ENCODE measurements around the gene WDR1.

Gene WDR1

DNA sequence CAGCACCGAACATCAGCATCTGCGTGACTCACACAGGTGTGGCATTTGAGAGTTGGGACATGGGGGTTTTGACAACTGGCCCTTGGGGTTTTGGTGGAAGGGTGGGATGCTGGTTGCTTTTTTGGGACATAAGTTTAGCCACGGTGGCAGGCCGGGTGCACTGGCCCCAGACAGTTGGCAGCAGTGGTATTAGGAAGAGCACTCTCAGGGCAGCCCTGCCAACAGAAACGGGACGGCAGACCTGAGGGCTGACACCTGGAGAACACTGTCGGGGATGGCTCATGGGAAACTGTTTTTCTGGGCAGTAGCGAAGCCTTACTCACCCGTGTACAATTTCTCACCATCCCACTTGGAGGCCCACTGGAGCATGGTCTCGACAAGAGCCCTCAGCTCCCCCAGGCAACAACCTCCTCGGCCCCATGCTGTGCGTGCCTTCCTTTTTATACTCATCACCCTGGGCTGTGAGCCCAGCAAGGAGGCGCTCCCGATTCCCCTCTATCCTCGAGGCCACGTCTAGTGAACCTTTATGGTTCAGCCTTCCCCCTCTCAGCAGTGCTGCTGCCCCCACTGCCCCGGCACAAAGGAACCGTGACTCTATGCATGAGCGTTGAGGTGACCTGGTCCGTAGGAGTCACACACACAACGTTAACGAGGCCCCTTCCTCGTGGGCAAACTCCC lies 30.6 kb downstream of the WDR1 start:
- no peak for DNase-seq (ENCODE audit: low read depth in 2 of 2)

DNA sequence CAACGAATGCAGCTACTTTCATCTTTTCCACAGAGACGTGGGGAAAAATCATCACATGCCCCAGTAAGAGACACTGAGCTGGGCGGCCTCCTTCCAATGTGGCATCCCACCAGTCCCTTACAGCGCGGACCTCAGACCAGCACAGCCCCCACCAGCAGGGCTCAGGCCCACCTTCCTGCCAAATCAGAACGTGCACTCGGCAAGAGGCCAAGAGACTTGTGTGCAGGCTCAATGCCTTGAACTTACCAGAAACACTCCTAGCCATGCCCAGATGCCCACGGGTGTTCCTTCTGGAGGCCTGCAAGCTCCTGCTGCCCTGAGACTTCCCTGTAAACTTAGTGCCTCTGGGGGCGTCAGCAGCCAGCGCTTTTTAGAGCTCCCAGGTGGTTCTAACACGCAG lies 31.2 kb downstream of the WDR1 start:
- no peak for DNase-seq (ENCODE audit: low read depth in 2 of 2)

DNA sequence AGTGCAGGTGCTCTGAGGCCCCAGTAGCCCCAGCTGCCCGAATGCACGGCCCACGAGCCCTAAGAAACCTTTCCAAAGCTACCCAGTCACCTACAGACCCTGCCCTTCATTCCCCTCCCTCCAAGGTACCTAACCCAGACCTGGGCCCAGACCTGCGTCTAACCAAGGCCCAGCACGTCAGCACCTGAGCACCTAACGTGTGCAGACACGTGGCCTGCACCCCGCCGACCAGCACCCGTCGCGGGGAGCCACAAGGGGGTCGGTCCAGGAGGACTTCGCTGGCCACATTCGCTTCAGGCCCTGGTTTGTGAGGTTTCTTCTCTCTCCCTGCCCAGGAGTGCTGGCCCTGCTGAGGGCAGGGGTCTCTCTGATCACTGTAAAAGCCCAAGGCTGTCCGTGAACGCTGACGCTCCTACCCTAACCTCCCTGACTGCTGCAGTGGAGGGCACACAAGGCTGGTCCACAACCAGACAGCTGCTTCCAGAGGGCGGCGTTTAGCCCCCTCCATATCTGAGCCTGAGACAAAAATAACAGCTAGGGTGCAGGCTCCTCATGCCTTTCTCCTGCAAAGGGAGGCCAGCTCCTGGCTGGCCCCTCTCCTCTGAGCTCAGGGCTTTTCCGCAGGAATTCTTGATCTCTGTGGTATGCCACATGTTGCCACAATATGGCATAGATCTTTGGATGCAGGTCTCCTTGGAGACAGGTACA lies 31.8 kb downstream of the WDR1 start:
- no peak for DNase-seq (ENCODE audit: low read depth in 2 of 2)

DNA sequence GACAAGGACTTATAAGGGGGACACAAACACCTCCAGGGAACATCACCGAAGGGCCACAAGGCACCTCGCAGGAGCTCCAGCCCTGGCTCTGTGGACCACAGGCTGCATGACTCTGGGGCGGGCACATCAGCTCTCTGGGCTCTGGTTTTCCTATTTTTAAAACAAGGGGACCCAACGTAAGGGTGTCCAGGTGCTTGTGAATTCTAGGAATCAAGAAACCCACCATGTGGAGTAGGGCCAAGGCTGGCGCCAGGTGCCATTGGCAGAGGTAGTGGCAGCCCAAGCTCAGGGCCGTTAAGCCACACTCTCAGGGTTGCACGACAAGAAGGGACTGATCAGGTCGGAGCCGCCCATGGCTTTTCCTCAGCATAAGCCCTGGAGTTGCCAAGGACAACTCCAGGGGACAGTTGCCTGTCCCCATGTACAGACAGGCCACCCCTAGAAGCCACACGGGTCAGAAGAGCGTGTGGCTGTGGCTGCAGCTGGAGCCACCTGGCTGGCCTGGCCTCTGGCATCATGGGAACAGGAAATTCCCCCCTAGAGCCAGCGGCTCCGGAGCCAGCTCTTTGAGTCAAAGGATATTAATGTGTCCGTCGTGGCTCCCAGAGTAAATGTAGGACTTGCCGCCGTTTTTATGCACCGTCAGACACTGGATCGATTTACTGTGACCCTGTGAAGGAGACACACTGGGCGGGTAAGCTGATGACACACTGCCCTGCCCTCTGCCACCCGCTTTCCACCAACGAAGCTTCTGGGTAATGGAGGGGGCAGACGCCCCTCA lies 32.5 kb downstream of the WDR1 start:
- DNase-seq (ENCODE audit: low read depth in 2 of 2), result no peak

DNA sequence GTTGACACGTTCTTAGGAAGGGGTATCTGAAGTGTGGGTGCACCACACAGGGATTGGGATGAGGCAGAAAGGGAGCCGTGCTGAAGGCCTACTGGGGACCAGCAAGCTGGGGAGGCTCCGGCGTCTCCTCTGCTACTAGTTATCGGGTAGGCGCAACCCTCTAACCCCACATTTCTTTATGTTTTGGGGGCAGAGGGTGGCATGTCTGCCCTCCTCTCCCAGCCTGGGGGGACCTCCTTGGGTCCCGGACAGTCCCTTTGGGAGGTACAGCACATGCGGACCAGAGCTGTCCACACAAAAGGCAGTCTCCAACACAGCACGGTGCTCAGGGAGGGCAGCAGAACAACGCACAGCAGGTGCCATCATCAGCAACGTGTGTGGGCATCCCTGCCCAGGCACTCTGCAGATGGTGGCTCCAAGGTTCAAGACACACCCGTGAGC lies 33.2 kb downstream of the WDR1 start:
- no peak for DNase-seq (ENCODE audit: low read depth in 2 of 2)

DNA sequence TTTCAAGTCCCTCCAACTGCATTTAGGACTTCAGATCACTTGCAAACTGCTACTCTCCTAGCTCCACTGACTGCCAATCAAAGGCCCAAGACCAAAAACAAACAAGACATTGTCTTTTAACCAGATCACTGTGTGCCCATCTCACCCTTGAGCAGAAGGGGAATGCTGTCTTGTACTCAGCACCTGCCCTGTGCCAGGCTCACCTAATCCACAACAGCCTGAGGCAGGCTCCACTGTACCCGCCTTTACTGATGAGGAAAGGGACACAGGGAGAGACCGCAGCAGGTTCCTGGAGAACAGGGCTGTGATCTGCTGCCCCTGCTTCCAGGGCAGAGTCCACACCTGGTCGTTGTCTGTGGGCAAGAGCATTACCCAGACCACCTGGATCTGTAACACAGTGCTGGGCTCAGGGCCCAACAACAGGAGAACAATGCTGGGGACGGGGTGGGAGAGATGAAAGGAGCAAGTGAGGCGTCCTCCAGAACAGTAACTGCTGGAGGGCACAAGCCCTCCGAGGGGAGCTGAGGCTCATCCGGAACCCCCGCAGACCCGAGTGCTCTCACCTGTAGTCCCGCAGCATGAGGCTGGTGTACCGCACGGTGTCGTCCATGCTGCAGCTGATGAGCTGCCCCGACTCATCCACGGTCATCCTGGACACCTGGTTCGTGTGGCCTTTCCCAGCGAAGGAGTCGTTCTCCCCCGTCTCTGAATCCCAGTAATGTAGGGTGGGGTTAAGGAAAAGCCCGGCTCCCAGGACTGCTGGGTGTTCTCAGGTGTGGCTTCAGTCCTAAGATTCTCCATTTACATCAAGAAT lies 33.9 kb downstream of the WDR1 start:
- DNase-seq (ENCODE audit: low read depth in 2 of 2), result no peak

DNA sequence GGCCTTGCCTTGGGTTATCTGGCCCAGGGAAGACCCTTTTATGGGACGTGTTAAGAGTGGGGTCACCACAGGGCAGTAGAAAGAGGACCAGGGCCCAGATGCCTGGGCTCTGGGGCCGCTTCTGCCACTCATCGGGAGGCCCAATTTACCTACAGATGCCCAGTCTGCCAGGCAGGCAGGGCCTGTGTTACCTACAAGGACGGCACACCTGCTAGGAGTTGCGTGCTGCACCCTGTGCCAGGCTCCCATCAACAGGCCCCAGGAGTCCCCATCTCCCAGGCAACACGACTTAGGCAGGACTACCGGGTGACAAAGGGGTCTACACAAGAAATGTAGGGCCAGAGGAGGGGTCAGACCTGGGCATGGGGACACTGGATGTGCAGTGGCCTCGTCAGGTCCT lies 34.6 kb downstream of the WDR1 start:
- no peak for DNase-seq (ENCODE audit: low read depth in 2 of 2)

DNA sequence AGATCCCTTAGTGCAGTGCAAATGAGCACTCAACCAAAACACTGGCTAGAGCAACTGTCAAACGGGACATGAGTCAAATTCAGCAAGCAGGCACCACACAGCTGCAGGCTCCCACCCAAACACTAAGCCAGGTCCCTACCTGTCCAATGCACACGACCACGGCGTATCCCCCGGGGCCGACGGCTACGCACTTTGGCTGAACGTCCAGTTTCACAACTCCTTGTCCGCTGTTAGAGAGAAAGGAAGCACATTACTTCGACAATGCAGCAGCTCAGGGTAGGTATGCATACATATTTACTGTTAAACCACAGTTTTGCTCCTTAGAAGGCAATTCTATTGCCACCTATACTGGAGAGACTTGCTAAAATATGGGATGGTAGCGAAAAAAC lies 35.4 kb downstream of the WDR1 start:
- DNase-seq (ENCODE audit: low read depth in 2 of 2), result no peak

DNA sequence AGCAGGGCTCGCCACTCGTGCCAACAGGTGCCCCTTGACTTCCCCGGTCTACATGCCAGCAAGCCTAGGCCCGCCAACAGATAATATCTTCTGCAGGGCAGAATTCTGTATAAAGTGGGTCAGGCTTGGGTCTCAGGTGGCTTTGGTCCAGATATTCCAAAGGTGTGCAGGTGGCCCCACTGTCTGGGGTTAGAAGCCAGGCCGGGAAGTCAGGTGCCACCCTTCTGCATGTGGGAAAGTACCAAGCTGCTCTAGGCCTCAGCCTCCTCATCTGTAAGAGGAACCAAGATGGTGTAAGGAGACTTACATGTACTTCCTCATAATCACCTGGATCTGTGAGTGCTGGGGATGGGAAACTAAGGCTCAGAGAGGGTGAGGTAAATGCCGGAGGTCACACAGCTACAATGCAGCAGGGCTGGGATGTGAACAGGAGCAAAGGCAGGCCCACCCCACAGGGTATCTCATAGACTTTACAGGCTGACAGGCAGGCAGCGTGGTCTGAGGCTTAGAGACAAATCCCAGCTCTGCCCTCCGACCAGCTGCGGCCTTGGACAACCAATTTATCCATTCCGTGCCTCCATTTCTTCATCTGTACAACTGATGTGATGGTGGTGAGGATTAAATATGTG lies 35.9 kb downstream of the WDR1 start:
- no peak for DNase-seq (ENCODE audit: low read depth in 2 of 2)

DNA sequence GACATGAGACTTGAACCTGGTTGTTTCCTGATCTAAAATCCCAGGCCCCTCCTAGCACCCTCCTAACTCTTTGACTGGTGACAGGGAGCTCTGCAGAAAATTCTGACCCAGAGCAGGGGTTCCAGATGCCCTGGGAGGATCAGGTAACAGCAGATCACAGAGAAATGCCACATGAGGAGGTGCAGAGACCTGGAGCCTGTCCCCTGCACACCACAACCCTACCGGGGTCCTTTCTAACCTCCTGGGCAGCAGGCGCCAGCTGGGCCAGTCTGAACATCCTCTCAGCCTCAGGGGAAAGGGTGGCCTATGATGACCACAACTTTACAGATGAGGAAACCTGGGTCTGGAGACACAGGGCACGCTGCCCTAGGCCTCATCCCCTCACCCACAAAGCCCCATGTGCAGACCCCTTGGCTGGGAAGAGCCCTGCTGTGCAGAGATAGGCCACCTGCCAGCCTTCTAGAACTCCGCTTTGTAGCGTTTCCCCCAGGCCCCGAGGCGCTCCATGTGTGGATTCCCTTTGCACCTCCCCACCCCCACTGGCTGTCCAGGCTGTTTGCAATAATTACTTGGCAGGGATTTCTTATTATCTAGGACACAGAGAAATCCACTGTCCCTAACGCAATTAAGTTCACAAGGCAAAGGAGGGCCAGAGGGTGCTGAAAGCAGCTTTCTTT lies 36.5 kb downstream of the WDR1 start:
- no peak for DNase-seq (ENCODE audit: low read depth in 2 of 2)

DNA sequence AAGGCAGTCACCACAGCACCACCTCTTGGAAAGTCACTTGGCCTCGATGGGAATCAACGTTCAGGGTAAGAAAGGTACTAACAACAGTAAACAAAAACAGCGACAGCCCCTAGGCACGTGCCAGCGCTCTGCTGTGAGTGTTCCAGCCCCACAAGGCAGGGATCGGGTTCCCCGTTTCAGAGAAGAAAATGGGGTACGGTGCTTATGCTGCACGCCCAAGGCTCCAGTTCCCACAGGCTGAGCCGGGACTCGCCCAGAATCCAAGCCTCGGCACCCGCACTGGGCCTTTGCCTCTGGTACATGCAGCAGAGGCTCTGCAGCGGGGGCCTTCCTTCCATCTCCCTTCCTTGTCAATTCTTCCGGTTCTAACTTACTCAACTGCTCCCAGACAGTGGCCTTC lies 37.3 kb downstream of the WDR1 start:
- DNase-seq (ENCODE audit: low read depth in 2 of 2), result no peak

DNA sequence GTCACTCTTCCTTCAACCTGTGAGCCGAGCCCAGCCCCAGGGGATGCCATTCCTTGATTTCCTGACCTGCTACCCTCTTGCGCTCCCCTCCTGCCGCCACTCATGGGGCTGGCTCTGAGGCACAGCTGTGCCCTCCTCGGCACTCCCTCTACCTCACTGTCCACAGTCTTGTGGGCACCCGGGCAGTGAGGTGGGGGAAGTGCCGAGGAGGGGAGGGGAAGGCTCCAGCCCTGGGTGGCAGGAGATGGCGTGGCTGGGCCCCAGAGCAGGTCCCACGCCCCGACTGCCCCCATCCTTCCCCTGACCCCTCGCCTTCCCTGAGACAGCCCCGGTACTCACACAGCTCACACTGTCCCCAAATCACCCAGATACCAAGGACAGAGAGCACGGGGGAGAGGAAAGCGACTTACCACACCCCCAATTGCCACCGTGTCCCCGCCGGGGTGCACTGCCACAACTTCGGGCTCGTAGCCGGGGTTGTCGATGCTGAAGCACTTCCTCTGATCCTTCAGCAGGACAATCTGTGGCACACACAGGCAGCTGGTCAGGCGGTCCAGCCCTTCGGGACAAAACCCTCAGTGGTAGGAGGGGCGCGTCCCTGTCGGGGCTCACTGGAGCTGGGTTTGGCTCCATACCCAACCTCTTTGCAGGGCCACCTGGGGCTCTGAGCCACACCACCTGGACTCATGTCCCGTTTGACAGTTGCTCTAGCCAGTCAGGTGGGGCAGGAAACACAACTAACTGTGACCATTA lies 37.9 kb downstream of the WDR1 start:
- DNase-seq (ENCODE audit: low read depth in 2 of 2), result no peak

DNA sequence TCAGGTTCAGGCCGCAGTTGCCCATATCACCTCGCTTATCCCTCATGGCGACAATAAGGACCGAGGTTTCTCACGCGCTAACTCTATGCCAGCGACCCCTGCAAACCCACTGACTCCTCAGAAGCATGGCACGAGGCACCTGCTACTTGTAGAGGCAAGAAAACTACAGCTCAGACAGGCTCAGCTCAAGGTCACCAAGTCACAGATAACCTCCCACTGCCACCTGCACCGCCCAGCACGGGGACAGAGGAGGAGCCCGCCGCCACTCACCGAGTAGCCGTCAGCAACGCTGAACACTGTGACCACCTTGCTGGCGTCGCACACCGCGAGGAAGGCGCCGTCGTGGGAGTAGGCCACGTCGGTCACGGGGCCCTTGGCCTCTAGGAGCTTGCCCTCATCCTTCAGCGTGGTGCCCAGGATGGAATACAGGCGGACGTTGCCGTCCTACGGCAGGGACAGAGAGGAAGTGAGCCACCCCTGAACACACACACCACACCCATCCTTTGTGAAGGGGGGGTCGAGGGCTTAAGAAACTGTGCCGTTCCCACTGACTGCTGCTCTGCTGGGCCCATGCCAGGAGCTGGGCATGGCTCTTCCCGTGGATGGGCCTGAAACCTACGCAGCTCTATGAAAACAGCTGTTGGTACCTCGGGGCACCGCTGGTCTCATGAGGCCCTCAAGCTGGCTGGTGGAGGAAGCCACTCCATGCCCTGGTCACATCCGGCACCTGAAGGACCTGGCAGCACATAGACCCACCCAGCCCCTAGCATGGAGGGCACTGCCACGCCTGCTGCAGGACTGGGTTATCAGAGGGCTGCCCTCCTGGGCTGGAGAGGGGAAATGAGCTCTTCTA lies 38.9 kb downstream of the WDR1 start:
- DNase-seq (ENCODE audit: low read depth in 2 of 2), result no peak

DNA sequence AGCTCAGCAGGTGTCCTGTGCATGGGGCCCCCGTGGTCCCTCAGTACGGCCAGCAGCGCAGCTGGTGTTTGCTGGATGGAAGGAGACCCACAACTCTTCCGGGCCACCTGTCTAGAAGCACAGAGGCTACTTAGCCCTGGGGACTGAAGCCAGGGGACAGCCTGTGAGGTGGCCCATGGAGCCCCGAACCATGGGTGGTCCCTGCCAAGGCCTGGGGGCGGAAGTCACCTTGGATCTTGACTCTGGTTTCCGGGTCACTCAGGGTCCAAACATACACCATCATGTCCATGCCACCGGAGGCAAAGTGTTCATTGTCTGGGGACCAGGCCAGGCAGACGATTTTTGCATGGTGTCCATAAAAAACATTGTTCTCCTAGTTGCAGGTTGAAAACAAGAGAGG lies 39.5 kb downstream of the WDR1 start:
- DNase-seq (ENCODE audit: low read depth in 2 of 2), result no peak

DNA sequence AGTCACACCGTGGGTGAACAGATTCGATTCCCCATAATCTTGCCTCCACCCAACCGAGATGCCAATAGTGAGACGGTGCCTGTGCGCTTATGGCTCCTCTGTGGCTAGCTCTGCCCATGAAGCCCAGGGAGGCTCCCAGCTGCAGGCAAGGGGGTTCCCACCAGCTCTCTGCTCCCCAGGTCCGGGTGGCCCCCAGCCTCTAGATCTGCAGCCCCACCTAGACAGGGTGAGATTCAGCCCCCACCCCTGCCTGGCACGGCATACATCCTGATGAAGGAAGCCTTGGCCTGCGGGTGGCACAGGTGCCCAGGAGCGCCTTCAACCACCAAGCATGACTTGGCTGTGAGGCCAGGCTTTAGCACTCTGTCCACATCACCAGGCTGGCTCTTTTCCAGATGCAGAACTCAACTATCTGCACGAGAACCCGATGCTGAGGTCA lies 40.6 kb downstream of the WDR1 start:
- no peak for DNase-seq (ENCODE audit: low read depth in 2 of 2)

DNA sequence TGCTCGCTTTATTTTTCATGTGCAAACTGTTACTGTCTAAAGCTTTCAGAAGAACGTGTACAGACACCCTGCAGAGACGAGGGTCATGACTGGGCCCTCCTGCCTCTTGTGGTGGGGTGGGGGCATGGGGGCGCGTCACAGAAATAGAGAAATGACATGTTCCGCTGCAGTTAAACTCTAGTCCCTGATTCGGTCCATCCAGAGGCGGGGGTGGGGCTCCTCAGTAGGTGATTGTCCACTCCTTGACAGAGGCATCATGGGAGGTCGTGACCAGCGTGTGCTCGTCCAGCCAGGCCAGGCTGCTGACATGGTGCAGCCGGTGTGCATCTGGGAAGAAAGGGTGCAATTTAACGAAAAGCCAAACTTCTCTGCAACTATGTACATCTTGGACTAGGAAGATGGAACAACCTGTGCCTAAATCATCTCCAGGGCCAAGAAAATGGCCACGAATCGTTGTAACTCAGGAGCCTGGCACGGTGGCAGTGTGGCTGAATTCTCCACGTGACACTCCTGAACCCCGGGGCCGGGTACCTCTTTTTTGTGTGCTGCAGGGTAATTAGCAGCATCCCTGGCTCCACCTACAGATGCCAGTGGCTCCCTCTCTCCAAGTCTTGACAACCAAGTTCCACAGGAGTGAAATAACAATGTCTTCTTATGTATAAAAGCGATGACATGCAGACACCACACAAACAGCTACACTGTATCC lies 41.3 kb downstream of the WDR1 start:
- no peak for DNase-seq (ENCODE audit: low read depth in 2 of 2)

DNA sequence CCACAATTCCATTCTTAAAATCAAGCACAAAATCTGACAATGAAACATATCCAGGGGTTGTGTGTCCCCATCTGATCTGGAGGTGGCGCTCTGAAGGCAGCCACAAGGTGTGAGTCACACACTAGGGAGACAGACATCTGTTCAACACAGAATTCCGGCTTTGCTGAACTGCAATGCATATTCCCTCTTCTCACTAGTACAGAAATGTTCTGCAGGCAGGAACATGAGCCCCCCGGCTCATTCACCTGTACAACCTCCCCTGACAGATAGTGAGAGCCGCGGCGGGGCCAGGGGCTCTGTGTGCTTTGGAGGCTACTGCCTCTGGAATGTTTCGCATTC lies 41.9 kb downstream of the WDR1 start:
- no peak for DNase-seq (ENCODE audit: low read depth in 2 of 2)

DNA sequence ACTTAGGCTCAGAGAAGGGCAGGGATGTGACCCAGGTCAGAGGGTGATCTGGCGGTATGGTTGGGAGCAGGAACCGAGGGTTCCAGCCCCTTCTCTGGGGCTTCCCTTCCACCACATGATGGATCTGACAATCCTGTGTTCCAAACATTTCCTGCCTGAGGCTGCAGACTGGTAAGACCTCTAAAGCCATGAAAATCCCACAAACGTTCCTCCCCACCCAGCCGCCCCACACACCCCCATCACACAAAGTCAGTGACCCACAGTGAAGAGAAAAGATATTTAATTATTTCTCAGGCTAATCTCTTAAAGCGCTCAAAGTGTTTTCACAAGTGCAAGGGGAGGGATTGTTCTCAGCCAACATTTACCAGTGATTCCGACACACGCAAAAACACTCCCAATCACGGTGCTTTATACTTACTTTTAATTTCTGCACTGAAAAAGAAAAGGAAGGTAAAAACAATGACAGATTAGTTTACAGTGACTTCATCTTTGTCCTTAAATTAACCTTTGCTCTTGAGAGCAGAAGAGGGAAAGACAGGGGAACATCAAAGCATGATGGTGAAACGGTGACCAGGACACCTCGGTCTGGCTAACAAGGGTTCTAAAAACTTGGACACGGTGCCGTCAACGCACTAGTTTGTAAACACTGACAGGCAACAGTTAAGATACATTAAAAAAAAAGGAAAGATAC lies 42.4 kb downstream of the WDR1 start:
- DNase-seq (ENCODE audit: low read depth in 2 of 2), result no peak

All from stimulated activated CD4-positive, alpha-beta T cell treated with anti-CD3 and anti-CD28 coated beads, Interleukin-12 subunit alpha, Interleukin-12 subunit beta, amount 100 ng/mL, for 24 hours (primary cell).